Ascending aorta (tissue), 2 donors: ENCODE data around the gene SLC41A2. TPM values are rescaled to one million over a fixed set of nuclear protein-coding genes. Genes with fewer than 3 reads are reported as not detected.
A peak's percentile ranks its signal among the peaks of the same experiment; 100 is the strongest.

Experiments used
- DNase-seq, 2 donors: peaks; one replicate each; pipeline ENCODE4 v3.0.0-alpha.2; 2019; ENCODE audit warnings: low spot score in 2 of 2
- H3K27ac ChIP-seq, 2 donors: fragments of 200-600 bp; sonication (generic); one replicate each; pipeline ENCODE4 v1.5.1; 2016 to 2017; ENCODE audit warnings: mild to moderate bottlenecking in 1 of 2
- H3K27me3 ChIP-seq: fragments of 200-600 bp; sonication (generic); one replicate; pipeline ENCODE4 v1.5.1; 2017
- H3K36me3 ChIP-seq, 2 donors: fragments of 200-600 bp; sonication (generic); one replicate each; pipeline ENCODE4 v1.5.1; 2016
- H3K4me1 ChIP-seq, 2 donors: fragments of 200-600 bp; sonication (generic); one replicate each; pipeline ENCODE4 v1.5.1; 2016 to 2017; ENCODE audit warnings: mild to moderate bottlenecking in 1 of 2
- H3K4me3 ChIP-seq, 2 donors: fragments of 200-600 bp; sonication (generic); one replicate each; pipeline ENCODE4 v1.5.1; 2016 to 2017; ENCODE audit warnings: mild to moderate bottlenecking in 1 of 2
- H3K9me3 ChIP-seq, 2 donors: fragments of 200-600 bp; sonication (generic); one replicate each; pipeline ENCODE4 v1.5.1; 2016
- intact Hi-C: fragments of 100-400 bp; cut with DNase I; formaldehyde crosslinking; loops from one replicate; pipeline ENCODE4 v1.15.1; 2023
- total RNA-seq: library from RNA; depleted of rRNA; stranded (reverse); fragments of >200 nt; gene quantifications from one replicate; pipeline ENCODE4 v1.1.0, GENCODE V29; 2016
- TF ChIP-seq, protein P1 (sequence below), 3 experiments: fragments of 200-600 bp in 2 of 3; fragments of 450-650 bp in 1 of 3; sonication (generic) in 2 of 3; IDR thresholded peaks; one replicate each; pipeline ENCODE4 v1.5.1; 2016 to 2019; ENCODE audit warnings: antibody characterized with exemption in 3 of 3, mild to moderate bottlenecking in 1 of 3, moderate library complexity in 1 of 3

Gene SLC41A2
- total RNA-seq, 1 donor from 2014 or later = 15.6 TPM

- H3K27me3 ChIP-seq = no peaks in the 10 kb centered on the region
- H3K27ac ChIP-seq = no peak overlapping the region
- intact Hi-C loops = no loop called here
- no peak for DNase-seq
- no peaks in the 10 kb centered on the region for H3K36me3 ChIP-seq
- no peak overlapping the region for H3K4me3 ChIP-seq
- H3K9me3 ChIP-seq = no peaks in the 10 kb centered on the region
- TF ChIP-seq, protein P1, sequence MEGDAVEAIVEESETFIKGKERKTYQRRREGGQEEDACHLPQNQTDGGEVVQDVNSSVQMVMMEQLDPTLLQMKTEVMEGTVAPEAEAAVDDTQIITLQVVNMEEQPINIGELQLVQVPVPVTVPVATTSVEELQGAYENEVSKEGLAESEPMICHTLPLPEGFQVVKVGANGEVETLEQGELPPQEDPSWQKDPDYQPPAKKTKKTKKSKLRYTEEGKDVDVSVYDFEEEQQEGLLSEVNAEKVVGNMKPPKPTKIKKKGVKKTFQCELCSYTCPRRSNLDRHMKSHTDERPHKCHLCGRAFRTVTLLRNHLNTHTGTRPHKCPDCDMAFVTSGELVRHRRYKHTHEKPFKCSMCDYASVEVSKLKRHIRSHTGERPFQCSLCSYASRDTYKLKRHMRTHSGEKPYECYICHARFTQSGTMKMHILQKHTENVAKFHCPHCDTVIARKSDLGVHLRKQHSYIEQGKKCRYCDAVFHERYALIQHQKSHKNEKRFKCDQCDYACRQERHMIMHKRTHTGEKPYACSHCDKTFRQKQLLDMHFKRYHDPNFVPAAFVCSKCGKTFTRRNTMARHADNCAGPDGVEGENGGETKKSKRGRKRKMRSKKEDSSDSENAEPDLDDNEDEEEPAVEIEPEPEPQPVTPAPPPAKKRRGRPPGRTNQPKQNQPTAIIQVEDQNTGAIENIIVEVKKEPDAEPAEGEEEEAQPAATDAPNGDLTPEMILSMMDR (IDR thresholded peaks at IDR 0.05) = no peak
- peaks cover 0 to 11% of the 10 kb centered on the region in 2 donors for H3K4me1 ChIP-seq
These were observed 25.0 kb downstream of the SLC41A2 start for GRCh38 chr12:104933128-104933527.

DNA sequence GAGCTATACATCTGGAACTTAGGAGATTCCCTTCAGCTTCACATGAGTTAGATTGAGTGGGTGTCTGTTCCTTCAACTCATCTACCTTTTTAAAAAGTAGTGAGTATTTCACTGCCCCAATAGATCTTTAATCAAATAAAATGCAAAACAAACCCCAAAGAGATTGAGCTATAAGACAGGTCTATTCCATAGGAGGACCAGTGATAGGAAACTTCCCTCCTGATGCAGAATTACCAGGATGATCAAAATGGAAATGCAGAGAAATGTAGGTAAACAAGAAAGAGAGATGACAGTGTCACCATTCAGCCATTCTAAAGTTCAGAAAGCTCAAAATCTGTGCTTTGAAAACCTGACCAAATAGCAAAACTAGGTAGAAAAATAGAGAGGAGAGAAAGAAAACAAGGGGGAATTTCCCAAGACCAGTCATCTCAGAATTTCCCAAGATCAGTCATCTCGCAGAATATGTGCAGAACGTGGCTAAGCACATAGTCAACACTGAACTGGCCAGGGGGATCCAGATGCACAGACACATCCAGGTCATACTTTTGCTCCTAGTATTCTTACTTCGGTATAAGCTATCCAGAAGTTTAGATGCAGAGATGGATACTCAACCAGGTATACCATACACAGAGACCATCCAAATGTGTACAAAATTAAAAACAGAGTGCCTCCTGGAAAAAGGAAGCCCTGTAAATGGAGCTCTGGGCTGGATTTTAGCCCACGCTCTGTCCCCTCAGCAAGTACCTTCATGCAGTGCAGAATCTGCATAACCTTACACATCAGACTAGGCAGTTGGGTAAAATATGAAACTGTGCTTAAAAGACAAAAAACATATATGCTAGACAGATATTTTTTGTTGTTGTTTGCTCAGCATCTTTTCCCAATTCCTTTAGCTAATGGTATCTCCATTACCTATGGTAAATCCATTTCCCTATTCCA, 27.4 kb downstream of the SLC41A2 start:
- no peak for DNase-seq
- TF ChIP-seq, protein P1 (IDR thresholded peaks at IDR 0.05) = no peak
- Histone ChIP-seq H3K36me3 (no peaks in the 10 kb centered on the region), H3K4me1 (peaks cover 0 to 11% of the 10 kb centered on the region in 2 donors), H3K27ac (peak overlapping the region; percentile 32 to 47), H3K27me3 (no peaks in the 10 kb centered on the region), H3K4me3 (no peak overlapping the region), H3K9me3 (no peaks in the 10 kb centered on the region)
- intact Hi-C loops = no loop called here

DNA sequence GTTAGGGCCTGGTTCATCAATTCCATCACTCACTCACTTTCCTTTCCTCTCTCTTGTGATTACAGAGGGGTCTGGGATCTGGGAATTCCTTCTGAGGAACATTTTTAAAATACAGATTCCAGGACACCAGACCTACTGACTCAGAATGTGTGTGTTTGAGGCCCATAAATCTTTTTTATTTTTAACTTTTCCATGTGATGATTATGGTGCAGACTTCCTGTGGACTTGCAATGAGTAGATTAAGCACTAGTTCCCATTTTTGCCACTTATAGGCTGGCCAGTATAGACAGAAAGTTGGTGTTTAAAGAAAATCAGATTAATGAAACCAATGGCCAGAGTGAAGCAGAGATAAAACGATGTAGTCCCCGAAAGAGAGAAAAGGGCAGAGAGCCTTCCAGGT, 28.1 kb downstream of the SLC41A2 start:
- peak overlapping the region; percentile 32 to 47 for H3K27ac ChIP-seq
- intact Hi-C loops = no loop called here
- TF ChIP-seq, protein P1 (IDR thresholded peaks at IDR 0.05) = no peak
- no peak for DNase-seq
- no peak overlapping the region for H3K4me3 ChIP-seq
- no peaks in the 10 kb centered on the region for H3K9me3 ChIP-seq
- no peaks in the 10 kb centered on the region for H3K27me3 ChIP-seq
- H3K36me3 ChIP-seq = no peaks in the 10 kb centered on the region
- H3K4me1 ChIP-seq = peaks cover 0 to 11% of the 10 kb centered on the region in 2 donors

DNA sequence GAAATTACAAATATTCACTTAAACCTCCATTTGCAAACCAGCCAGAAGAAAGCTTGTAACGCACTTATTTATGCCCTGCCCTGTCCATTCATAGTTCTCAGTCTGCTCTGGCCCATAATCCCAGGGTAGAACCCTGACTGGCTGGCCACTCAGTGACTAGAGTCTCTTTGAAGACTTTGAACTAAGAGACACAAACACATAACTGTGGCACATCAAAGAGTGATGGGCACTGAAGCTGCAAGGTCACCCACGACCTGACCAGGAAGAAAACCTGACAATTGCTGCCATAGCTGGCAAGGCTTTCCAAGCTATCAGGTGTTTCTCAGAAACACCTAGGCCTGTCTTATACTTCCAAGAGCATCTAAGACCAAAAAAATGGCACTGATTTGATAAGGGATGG, 28.7 kb downstream of the SLC41A2 start:
- intact Hi-C loops = no loop called here
- no peak for DNase-seq
- no peak overlapping the region for H3K4me3 ChIP-seq
- no peaks in the 10 kb centered on the region for H3K9me3 ChIP-seq
- no peaks in the 10 kb centered on the region for H3K27me3 ChIP-seq
- peak overlapping the region; percentile 32 to 47 for H3K27ac ChIP-seq
- TF ChIP-seq, protein P1 (IDR thresholded peaks at IDR 0.05) = no peak
- peaks cover 0 to 4% of the 10 kb centered on the region in 2 donors for H3K36me3 ChIP-seq
- H3K4me1 ChIP-seq = peaks cover 0 to 11% of the 10 kb centered on the region in 2 donors

GRCh38 chr12:104928036-104928745, 29.9 kb downstream of the SLC41A2 start:
- Histone ChIP-seq H3K27ac (peak overlapping the region in 1 of 2 donors; percentile 8), H3K4me1 (peaks cover 0 to 11% of the 10 kb centered on the region in 2 donors)

More at GRCh38 chr12:104928036-104928745, 29.9 kb downstream of the SLC41A2 start:
- intact Hi-C loops = no loop called here
- H3K36me3 ChIP-seq = peaks cover 0 to 4% of the 10 kb centered on the region in 2 donors
- no peak for DNase-seq
- H3K27me3 ChIP-seq = no peaks in the 10 kb centered on the region
- no peaks in the 10 kb centered on the region for H3K9me3 ChIP-seq
- TF ChIP-seq, protein P1 (IDR thresholded peaks at IDR 0.05) = no peak
- no peak overlapping the region for H3K4me3 ChIP-seq
